ENCODE data around the gene ACSF3.

DNA sequence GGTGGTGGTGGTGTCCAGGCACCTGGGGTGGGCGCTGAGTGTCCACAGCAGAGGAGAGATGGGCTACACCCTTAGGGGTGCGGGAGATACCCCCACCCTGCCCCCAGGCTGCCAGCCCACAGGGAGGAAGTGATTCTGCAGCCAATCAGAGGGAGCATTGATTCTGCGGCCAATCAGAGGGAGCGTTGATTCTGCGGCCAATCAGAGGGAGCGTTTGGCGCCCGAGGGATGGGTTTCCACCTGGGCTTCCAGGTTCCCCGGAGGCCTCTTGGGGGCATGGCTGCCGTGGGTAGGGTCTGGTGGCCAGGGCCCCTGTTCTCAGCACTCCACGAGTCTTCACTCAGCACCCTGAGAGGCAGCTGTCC is 28.2 kb upstream of the ACSF3 start:
- TF ChIP-seq, protein P1, sequence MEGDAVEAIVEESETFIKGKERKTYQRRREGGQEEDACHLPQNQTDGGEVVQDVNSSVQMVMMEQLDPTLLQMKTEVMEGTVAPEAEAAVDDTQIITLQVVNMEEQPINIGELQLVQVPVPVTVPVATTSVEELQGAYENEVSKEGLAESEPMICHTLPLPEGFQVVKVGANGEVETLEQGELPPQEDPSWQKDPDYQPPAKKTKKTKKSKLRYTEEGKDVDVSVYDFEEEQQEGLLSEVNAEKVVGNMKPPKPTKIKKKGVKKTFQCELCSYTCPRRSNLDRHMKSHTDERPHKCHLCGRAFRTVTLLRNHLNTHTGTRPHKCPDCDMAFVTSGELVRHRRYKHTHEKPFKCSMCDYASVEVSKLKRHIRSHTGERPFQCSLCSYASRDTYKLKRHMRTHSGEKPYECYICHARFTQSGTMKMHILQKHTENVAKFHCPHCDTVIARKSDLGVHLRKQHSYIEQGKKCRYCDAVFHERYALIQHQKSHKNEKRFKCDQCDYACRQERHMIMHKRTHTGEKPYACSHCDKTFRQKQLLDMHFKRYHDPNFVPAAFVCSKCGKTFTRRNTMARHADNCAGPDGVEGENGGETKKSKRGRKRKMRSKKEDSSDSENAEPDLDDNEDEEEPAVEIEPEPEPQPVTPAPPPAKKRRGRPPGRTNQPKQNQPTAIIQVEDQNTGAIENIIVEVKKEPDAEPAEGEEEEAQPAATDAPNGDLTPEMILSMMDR (IDR thresholded peaks at IDR 0.05; ENCODE audit: low read depth, low read length, missing input control): no peak
- TF ChIP-seq EGR1 (IDR thresholded peaks at IDR 0.05; ENCODE audit: low read depth in 2 of 2): no peak
- TF ChIP-seq SP1 (IDR thresholded peaks at IDR 0.05): no peak
- no peak for TF ChIP-seq RXRA (IDR thresholded peaks at IDR 0.05)
- TF ChIP-seq, protein P2, sequence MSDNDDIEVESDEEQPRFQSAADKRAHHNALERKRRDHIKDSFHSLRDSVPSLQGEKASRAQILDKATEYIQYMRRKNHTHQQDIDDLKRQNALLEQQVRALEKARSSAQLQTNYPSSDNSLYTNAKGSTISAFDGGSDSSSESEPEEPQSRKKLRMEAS (IDR thresholded peaks at IDR 0.05): no peak
- TF ChIP-seq, protein P3, sequence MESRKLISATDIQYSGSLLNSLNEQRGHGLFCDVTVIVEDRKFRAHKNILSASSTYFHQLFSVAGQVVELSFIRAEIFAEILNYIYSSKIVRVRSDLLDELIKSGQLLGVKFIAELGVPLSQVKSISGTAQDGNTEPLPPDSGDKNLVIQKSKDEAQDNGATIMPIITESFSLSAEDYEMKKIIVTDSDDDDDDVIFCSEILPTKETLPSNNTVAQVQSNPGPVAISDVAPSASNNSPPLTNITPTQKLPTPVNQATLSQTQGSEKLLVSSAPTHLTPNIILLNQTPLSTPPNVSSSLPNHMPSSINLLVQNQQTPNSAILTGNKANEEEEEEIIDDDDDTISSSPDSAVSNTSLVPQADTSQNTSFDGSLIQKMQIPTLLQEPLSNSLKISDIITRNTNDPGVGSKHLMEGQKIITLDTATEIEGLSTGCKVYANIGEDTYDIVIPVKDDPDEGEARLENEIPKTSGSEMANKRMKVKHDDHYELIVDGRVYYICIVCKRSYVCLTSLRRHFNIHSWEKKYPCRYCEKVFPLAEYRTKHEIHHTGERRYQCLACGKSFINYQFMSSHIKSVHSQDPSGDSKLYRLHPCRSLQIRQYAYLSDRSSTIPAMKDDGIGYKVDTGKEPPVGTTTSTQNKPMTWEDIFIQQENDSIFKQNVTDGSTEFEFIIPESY (IDR thresholded peaks at IDR 0.05): no peak
- no peak for TF ChIP-seq TAF1 (conservative IDR thresholded peaks at IDR 0.05)
- TF ChIP-seq, protein P4, sequence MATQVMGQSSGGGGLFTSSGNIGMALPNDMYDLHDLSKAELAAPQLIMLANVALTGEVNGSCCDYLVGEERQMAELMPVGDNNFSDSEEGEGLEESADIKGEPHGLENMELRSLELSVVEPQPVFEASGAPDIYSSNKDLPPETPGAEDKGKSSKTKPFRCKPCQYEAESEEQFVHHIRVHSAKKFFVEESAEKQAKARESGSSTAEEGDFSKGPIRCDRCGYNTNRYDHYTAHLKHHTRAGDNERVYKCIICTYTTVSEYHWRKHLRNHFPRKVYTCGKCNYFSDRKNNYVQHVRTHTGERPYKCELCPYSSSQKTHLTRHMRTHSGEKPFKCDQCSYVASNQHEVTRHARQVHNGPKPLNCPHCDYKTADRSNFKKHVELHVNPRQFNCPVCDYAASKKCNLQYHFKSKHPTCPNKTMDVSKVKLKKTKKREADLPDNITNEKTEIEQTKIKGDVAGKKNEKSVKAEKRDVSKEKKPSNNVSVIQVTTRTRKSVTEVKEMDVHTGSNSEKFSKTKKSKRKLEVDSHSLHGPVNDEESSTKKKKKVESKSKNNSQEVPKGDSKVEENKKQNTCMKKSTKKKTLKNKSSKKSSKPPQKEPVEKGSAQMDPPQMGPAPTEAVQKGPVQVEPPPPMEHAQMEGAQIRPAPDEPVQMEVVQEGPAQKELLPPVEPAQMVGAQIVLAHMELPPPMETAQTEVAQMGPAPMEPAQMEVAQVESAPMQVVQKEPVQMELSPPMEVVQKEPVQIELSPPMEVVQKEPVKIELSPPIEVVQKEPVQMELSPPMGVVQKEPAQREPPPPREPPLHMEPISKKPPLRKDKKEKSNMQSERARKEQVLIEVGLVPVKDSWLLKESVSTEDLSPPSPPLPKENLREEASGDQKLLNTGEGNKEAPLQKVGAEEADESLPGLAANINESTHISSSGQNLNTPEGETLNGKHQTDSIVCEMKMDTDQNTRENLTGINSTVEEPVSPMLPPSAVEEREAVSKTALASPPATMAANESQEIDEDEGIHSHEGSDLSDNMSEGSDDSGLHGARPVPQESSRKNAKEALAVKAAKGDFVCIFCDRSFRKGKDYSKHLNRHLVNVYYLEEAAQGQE (IDR thresholded peaks at IDR 0.05): no peak
- no peak for TF ChIP-seq RAD21 (IDR thresholded peaks at IDR 0.05)
